ENCODE measurements around the gene ORC6.

Gene ORC6

DNA sequence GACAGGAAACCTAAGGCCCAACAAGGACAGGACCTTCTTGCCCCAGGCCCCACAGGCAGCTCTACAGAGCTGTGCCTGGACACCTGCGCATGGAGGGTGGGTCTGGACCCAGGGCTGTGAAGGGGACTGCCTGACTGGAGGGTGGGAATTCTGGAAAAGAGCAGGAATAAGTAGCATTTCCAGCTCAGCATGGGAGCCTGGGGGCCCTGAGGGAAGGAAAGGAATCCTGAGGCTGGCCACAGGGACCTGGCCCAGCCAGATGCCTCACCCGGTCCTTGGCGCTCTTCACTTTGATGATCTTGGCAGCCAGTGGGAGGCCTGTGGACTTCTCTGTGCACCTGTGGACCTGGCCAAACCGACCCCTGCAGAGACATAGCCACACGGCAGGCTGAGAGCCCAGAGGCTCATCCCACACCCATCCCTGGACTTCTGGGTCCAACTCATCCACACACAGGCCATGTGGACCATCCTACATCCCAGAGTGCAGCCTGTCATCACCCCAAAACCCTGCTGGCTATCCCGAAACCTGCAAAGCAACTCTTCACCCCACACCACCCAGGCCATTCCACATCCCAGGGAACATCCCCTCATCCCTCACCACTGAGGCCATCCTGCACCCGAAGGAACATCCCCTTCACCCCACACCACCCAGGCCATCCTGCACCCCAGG lies 40.0 kb downstream of the ORC6 start:
- ChIA-PET POLR2A (ENCODE audit: low non-redundant PET) (no interaction called here), CTCF (no interaction called here)
- TF ChIP-seq, protein P1, sequence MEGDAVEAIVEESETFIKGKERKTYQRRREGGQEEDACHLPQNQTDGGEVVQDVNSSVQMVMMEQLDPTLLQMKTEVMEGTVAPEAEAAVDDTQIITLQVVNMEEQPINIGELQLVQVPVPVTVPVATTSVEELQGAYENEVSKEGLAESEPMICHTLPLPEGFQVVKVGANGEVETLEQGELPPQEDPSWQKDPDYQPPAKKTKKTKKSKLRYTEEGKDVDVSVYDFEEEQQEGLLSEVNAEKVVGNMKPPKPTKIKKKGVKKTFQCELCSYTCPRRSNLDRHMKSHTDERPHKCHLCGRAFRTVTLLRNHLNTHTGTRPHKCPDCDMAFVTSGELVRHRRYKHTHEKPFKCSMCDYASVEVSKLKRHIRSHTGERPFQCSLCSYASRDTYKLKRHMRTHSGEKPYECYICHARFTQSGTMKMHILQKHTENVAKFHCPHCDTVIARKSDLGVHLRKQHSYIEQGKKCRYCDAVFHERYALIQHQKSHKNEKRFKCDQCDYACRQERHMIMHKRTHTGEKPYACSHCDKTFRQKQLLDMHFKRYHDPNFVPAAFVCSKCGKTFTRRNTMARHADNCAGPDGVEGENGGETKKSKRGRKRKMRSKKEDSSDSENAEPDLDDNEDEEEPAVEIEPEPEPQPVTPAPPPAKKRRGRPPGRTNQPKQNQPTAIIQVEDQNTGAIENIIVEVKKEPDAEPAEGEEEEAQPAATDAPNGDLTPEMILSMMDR (conservative IDR thresholded peaks at IDR 0.05; ENCODE audit: low read depth): no peak
- DNase-seq (ENCODE audit: low spot score): no peak
- no peak overlapping the region for H3K27ac ChIP-seq

DNA sequence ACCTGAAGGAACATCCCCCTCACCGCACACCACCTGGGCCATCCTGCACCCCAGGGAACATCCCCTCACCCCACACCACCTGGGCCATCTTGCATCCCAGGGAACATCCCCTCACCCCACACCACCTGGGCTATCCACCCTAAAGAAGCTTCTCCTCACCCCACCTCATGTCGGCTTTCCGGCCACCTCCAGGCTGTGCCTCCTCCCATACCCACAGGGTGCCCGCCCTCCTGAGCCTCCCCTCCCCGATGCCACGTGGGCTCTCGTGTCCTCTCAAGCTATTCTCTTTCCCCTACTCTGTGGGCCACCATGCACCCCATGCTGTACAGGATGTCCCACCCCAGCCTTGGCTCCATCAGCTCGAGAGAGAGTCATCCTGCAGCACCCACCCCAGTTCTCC lies 40.7 kb downstream of the ORC6 start:
- ChIA-PET POLR2A (ENCODE audit: low non-redundant PET) (no interaction called here), CTCF (interaction anchor here (0.6 kb wide), 1 partner anchor 25 kb away, joined by 5 read pairs; no protein-coding TSS in a partner anchor)
- DNase-seq (ENCODE audit: low spot score): no peak
- no peak overlapping the region for H3K27ac ChIP-seq
- TF ChIP-seq, protein P1 (conservative IDR thresholded peaks at IDR 0.05; ENCODE audit: low read depth): no peak

DNA sequence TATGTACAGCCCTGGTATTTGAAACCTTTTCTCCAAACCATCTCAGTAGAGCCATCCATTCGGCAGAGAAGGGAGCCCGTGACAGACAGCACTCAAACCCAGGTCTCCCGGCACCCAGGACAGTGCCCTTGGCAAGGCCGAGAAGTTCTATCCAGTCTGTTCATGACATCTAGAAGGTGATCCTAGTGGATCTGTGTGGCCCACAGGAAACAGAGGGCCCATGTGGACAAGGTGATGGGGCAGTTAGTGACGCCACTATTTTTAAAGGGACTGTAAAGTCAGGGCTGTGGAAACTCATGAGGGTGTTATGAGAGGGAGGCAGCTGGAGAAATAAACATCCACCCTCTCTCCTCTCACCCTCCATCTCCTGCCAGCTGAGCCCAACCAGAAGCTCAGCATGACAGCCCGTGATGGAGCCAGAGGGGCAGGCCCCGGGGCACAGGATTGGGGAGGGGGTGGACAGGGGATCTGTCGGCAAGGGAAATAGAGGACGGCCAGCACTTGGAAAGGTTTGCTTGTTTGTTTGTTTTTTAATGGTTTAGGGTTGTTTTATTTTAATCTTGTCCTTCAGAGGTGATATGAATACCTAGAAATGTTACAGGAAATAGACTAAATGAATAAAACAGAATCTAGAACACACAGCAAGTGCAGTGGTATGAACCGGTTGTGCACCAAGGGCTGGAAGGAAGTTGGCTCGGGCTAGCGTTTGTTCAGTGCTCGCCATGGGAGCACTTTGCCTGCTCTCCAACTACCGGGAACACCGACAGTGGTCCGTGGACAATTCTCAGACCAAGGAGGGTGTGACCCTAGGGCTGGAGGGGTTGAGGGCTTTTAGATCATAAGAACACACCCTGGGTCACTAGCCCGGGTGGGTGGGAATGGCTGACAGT lies 41.6 kb downstream of the ORC6 start:
- ChIA-PET POLR2A (ENCODE audit: low non-redundant PET) (no interaction called here), CTCF (no interaction called here)
- TF ChIP-seq, protein P1 (conservative IDR thresholded peaks at IDR 0.05; ENCODE audit: low read depth): no peak
- H3K27ac ChIP-seq: no peak overlapping the region
- DNase-seq (ENCODE audit: low spot score): no peak

DNA sequence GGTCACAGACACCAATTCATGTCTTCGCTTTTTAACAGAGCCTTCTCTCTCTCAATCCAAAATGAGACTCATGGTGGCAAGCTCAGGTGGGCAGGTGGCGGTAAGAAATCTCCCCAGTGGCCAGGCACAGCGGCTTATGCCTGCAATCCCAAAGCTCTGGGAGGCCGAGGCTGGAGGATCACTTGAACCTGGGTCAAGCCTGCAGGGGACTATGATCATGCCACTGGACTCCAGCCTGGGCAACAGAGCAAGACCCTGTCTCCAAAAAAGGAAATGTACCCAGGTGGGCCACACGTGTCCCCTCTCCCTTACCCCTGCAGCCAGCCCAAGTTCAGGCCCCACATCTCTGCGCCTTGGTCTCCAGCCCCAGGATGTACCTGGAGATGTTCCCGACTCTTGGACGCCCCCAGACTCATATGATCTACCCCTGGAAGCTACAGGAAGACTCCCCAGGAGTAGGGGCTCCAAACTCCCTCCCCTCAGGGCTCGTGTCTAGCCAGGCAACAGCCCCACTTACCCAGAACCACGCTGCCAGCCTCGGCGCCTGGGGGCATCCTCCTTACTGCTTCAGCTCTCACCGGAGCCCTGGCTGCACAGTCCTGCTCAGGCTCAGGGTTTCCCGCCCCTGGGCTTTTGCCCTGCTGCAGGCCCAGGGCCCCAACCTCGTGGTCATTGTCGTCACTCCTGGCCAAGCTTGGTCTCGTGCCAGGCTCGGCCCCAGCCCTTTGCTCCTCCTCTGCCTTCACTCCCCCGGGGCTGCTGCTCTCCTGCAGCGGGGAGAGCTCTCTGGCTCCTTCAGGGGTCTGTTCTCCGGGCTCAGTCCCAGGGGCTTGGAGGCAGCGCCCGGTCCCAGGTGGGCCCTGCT lies 42.5 kb downstream of the ORC6 start:
- TF ChIP-seq, protein P1 (conservative IDR thresholded peaks at IDR 0.05; ENCODE audit: low read depth): no peak
- ChIA-PET CTCF (no interaction called here), POLR2A (ENCODE audit: low non-redundant PET) (no interaction called here)
- DNase-seq (ENCODE audit: low spot score): no peak
- H3K27ac ChIP-seq: no peak overlapping the region

DNA sequence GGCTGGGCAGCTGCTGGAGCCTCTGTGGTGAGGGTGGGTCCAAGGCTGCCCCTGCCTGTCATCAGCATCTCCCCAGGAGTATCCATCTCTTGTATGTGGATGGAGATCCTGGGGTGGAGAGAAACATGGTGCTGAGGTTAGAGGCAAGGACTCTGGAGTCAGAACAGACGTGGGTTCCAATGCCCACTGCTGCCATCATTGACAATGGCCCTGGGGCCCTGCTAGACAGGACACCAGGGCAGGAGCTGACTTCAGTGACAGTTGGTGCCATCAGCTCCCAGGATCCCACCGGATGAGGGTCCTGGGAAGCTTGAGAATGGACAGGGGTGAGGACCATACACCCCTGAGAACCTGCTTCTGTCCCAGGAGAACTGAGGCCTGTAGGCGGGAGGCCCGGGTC lies 43.1 kb downstream of the ORC6 start:
- TF ChIP-seq, protein P1 (conservative IDR thresholded peaks at IDR 0.05; ENCODE audit: low read depth): no peak
- no peak for DNase-seq (ENCODE audit: low spot score)
- no peak overlapping the region for H3K27ac ChIP-seq
- ChIA-PET CTCF (interaction anchor here (0.6 to 0.7 kb wide), 2 partner anchors 36 to 250 kb away, joined by 3 read pairs; no protein-coding TSS in a partner anchor), POLR2A (ENCODE audit: low non-redundant PET) (no interaction called here)

DNA sequence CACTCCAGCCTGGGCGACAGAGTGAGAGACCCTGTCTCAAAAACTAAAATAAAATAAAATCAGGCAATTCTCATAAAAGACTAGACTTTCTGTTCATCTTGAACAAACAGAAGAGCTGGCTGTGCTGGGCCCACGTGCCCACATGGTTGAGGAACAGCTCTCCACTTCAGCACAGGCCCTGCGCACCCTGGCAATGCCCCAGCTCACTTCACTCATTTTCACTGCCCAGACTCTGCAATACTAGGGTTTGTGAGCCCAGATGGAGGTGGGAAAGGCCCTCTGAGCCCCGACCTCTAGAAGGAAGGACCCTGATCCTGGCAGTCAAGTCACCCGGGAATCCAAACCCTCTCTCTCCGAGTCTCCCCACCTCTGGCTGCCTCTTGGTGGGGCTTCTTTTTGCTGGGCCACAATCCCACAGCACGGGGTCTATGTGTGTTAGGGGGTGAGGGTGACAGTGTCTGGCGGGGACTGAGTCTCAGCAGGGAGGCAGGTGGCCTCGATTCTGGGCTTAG lies 43.9 kb downstream of the ORC6 start:
- CTCF ChIA-PET: interaction anchor here (0.6 to 0.7 kb wide), 2 partner anchors 37 to 251 kb away, joined by 3 read pairs; no protein-coding TSS in a partner anchor
- TF ChIP-seq, protein P1 (conservative IDR thresholded peaks at IDR 0.05; ENCODE audit: low read depth): no peak
- POLR2A ChIA-PET (ENCODE audit: low non-redundant PET): no interaction called here
- no peak overlapping the region for H3K27ac ChIP-seq
- no peak for DNase-seq (ENCODE audit: low spot score)
